Jurkat, Clone E6-1 (cell line): ENCODE results near the gene MAMLD1.

Experiments
- DNase-seq: peaks from one replicate; pipeline ENCODE4 v3.0.0-alpha.2; 2011; ENCODE audit warnings: low read depth, low spot score
- H3K4me3 ChIP-seq: 2 replicates; pipeline ENCODE4 v1.5.1; 2011; ENCODE audit warnings: mild to moderate bottlenecking, low read length, control low read depth, moderate library complexity

MAMLD1 gene

DNA sequence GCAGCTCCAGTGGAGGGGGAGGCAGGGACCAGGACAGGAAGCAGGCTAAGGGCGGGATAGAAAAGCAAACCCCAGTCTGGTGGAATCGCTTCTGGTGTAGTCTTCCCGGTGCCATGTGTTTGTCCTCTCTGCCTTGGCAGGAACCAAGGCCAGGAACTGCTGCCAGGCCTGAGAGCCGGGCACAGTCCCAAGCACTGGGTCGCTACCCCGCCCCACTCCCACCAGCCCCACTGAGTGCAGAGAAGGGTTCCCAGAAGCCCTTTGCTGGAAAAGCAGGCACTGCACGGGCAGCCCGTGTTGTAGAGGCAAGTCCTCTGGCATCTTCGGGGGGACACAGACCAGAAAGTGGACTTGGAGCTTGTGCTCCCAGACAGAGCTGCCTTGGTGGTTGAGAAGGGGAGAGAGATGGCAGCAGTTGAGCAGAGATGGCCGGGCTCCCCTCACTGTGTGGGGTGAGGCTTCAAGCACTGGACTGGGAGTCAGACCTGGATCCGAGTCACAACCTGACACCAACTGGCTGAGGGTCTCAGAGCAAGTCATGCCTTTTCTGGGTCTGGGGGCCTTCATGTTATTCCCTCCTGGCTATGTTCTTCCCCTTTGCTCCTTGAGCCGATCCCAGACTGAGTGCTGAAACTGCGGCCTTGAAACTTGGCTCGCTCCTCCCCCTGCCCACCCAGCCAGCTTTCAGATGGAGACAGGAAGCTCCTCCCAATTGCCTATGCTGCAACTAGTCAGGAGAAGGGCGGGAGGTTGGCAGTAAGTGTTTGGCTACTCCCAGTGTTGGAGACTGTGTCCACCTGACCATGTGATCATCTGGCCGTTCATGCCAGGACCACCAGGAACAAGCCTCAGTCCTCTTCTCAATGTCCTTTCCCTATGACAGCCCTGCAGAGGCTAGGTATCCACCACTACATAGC, 145.6 kb downstream of the MAMLD1 start:
- no peak for DNase-seq
- no peak overlapping the region for H3K4me3 ChIP-seq

DNA sequence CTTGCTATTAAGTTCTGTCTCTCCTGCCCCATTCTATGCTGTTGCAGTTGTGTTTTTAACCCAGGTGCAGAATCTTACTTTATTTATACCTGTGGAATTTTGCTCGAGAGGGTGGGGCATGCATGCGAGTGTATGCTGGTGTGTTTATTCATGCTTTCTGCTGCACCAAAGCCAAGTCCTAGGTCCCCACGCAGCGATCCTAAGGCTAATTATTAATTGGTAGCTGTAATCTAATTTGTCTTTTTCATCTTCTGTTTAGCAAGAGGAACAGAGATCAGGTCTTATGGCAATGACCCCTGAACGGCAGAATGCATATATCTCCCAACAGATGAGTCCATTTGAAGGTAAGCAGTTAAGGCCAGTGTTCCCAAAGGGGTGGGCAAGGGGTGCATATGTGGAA, 146.6 kb downstream of the MAMLD1 start:
- H3K4me3 ChIP-seq = no peak overlapping the region
- no peak for DNase-seq

DNA sequence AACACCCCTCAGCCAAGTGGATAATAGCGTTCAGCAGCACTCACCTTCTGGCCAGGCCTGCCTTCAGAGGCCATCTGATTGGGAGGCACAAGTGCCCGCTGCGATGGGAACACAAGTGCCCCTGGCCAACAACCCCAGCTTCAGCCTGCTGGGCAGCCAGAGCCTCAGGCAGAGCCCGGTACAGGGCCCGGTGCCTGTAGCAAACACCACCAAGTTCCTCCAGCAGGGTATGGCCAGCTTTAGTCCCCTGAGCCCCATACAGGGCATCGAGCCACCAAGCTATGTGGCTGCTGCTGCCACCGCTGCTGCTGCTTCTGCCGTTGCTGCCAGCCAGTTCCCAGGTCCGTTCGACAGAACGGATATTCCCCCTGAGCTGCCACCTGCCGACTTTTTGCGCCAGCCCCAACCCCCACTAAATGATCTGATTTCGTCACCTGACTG, 149.4 kb downstream of the MAMLD1 start:
- DNase-seq = no peak
- H3K4me3 ChIP-seq = no peak overlapping the region

DNA sequence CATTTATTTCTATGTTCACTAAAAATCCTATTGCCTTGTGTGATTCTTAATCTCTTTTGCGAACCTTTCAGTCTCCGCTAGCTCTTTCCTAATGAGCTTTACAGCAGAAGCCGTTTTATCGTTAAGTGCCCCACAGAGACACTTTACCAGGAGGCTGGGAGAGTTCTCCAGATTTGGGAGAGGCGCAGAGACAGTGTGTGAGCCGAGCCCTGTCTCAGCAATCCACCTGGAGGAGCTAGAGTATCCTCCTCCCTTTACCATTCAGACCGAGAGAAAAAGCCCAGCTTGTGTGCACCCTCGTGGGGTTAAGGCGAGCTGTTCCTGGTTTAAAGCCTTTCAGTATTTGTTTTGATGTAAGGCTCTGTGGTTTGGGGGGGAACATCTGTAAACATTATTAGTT, 150.4 kb downstream of the MAMLD1 start:
- peak; percentile 9 for DNase-seq
- no peak overlapping the region for H3K4me3 ChIP-seq

DNA sequence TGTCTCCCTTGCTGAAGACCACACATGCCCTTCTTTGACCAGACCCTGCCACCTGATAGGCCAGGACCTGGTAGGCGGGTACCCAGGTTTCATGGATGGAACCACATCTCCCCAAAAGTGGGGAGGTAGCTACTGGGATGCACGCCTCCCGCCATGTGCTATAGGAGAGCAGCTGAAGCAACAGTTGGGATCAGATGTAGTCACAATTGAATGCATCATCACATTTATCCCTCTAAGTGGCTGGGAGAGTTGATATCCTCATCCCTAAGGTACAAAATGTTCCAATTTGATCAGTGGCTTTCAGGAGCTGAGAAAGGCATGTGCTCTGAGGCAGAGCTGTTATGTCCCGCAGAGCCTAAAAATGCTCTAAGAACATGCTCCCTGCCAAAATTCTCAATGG, 151.3 kb downstream of the MAMLD1 start:
- H3K4me3 ChIP-seq = no peak overlapping the region
- no peak for DNase-seq

DNA sequence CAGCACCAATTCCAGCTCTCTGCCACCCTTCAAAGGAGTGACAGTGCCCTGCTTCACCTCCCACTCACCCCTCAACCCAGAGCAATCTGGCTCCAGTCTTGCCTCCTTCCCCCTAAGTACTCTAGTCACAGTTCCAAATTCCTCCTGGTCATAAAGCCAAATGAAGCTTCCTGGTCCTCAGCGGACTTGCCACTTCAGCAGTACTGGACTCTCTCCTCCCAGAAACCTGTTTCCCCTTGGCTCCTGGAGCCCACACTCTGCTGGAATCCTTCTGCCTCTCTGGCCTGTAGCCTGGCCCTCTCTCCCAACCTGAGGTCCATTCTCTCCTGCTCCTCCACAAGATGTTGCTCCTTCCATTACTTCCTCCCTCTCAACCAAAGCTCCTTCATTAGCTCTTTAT, 152.7 kb downstream of the MAMLD1 start:
- H3K4me3 ChIP-seq = no peak overlapping the region
- DNase-seq = no peak

DNA sequence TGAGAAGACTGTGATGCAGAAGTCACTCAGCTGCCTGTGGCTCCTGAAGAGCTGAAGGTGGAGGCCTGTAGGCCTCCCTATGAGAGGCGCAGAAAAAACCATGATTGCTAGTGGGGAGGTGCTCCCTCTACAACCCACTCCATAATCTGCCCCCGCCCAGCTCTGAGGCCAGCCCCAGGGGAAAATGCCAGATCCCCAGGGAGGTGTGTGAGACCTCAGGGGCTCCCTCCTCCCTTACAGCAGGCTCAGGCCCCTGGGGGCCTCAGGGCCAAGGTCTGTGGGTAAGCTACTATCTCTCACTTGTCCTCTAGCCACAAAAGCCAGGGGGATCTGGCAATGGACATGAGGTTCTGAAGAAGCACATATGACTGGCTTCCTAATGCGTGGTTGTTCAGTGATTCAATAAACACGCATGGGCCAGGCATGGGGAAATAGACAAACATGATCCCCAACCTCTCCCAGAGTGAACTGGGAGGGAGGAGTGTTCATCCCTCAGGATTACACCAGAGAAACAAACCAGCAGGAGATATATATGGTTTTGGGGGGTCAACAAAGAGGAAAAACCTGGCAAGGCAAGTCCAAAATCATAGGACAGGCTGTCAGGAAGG, 154.3 kb downstream of the MAMLD1 start:
- no peak overlapping the region for H3K4me3 ChIP-seq
- no peak for DNase-seq

DNA sequence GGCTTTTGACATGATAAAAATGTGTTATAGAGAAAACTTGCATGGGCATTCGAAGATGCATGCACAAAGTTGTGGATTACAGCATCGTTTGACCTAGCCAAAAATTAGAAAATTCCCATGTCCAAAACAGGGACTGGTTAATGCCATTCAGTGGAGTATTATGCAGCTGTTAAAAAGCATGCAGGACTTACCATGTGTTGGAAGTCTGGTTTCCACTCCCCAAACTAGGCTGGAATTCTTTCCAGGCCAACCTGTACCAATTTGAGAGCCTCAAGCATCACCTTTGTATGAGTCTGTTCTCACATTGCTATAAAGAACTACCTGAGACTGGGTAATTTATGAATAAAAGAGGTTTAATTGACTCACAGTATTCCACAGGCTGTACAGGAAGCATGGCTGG, 159.4 kb downstream of the MAMLD1 start:
- no peak for DNase-seq
- H3K4me3 ChIP-seq = no peak overlapping the region

DNA sequence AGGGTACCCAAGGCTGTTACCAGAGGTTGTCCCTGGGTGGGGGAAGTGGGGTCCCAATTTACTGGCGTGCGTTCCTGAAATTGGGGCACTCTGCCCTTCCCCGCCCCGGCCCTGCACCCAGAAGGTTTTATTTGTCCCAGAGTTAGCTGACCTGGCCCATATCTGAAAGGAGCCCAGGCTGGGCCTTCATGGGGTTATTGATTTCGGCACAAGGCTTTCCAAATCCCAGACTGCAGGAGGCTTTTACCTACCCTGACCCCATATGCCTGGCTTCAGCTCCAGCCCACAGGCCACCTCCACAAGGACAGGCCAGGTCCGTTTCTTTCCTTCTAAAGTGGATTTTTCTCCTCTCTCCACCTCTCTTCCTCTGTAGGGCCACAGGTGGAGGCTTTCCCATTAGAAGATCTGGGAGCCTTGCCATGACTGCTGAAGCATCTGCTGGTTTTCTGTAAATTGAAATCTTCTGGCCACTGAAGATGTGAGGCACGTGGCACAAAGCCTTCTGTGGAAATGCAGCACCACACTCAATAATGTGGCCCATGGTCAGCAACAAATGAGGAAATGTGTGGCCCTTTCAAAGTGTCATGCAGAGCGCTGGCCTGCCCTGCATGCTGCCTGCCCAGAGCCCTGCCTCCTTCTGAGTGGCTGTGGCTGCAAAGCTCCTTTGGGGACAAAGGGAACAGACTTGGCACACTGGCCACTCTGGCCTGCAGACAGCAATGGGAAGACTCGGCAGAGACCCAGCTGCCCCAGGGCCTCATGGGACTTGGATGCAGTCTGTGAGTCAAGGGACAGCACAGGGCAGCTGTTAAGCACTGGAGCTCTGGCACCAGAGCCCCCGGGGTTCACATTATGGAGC, 162.2 kb downstream of the MAMLD1 start:
- no peak overlapping the region for H3K4me3 ChIP-seq
- DNase-seq = no peak

DNA sequence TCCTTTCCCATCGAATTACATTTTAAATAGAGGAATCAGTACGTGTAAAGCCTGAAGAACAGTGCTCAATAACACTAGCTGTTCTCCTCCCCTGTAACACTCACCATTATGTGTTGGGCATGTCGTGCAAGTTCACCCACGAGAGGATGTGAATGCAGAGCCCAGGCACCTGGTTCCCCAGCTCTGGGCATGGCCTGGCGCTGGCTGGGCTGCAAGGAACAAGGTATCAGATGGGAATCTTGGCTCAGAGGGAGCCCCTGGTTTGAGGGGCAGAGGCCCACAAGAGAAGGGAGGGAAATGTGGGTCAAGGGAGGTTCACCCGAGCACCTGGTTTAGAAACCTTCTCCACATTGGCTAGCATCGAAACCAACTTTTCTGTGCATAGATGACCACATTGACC, 163.6 kb downstream of the MAMLD1 start:
- no peak overlapping the region for H3K4me3 ChIP-seq
- DNase-seq = no peak

DNA sequence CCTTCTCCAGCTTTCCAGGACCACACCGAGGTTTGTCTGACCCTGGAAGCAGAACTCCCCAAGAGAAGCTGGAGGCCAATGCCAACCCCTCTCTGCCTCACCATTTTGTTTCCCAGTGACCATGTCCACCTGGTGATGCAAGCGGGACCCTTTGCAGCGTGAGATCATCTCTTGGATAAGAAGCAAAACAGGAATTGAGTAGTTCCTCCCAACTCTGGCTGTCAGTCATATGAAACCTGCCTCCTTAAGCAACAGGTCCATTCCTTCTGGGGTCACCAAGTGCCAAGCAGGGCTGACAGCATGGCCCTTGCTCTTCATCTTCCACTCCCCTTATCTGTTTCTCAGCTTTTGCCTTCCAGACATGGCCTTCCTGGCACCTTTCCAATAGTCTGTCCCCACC, 164.0 kb downstream of the MAMLD1 start:
- no peak for DNase-seq
- no peak overlapping the region for H3K4me3 ChIP-seq

DNA sequence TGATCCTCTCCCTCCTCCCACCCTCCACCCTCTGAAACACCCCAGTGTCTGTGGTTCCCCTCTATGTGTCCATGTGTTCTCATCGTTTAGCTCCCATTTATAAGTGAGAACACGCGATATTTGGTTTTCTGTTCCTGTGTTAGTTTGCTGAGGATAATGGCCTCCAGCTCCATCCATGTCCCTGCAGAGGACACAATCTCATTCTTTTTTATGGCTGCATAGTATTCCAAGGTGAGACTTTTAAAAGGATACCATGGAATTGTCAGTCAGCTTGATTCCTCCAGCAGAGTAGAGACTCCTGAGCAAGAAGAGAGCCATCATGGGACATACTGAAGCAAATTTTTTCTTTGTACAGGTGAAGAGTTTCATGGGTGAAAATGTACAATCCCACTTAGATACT, 166.5 kb downstream of the MAMLD1 start:
- no peak for DNase-seq
- no peak overlapping the region for H3K4me3 ChIP-seq

DNA sequence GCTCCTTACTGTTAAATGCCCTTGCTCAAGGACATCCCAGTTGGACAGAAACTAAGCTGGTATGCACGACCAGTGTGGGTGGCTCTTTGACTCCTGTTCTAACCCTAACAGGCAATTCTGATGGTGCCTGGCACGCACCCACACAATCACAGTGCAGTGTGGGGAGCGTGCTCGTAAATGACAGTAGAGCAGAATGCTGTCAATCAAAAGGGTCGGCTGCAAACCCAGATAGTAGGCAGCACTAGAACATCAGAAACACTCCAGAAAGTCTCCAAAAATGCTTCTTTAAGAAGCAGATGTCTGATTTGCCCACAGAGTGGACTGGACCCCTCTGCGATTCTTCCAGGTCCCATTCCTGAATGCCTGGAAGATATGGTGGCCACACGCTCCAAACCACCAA, 167.7 kb downstream of the MAMLD1 start:
- no peak for DNase-seq
- no peak overlapping the region for H3K4me3 ChIP-seq

DNA sequence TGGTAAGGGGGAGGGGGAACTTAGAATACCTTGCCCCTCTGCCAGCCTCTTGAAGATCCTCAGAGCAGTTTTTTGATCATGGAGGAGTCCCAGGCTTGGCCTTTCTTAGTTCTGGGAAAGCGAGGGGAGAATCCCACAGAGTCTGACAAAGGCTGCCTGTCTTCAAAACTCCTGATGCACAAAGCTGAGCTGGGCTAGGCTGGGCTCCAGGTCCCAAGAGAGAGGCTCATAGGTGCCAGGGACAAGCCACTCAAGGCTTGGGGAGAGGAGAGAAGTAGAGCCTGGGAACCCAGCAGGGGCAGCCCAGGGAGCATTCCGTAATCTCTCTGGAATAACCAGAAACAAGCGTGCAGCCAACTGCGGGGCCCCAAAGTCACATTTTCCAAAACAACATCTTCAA, 168.3 kb downstream of the MAMLD1 start:
- H3K4me3 ChIP-seq = no peak overlapping the region
- DNase-seq = no peak

DNA sequence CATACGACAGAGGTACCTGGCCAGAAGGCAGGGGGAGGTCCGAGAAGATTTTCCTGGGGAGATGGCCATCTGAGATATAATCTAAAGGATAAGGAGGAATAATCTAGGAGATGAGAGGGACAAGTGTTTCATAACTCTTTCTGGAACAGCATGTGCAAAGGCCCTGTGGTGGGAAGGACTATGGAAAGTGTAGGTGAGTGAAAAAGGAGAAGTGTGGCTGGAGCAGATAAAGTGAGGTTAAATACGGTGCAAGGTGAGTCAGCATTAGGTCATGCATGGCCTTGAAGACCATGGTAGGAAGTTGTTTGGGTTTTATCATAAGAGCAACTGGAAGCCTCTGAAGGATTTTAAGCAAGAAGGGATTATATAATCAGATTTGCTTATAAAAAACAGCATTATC, 170.7 kb downstream of the MAMLD1 start:
- DNase-seq = no peak
- H3K4me3 ChIP-seq = no peak overlapping the region

DNA sequence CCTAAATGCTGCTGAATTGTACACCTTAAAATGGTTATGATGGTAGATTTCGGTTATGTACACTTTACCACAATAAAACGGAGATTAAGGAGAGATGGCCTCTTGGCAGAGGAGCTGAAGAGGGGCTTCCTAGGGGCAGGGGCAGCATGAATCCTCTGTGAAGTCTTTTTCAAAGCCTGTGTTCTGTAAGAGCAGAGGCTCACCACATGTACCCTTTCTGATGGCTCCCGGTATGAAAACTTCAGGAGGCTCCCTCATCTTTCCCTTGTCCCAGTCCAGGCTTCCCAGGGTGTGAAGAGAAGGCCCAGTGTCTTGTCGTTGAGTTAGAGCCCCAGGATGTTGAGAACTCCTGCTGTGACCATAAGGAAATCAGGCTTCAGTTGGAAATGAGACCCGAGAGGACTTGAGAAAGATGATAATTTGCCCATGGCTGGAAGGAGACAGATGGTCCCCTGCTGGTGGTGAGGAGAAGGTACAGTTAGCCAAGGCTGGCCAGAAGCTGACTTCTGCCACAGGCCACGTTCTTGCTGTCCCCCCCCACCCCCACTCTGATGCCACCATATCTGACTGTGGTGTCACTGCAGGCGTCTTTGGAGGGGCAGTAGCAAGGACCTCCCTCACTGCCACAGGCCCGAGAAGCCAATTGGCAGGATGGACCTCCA, 173.5 kb downstream of the MAMLD1 start:
- no peak for DNase-seq
- H3K4me3 ChIP-seq = no peak overlapping the region

DNA sequence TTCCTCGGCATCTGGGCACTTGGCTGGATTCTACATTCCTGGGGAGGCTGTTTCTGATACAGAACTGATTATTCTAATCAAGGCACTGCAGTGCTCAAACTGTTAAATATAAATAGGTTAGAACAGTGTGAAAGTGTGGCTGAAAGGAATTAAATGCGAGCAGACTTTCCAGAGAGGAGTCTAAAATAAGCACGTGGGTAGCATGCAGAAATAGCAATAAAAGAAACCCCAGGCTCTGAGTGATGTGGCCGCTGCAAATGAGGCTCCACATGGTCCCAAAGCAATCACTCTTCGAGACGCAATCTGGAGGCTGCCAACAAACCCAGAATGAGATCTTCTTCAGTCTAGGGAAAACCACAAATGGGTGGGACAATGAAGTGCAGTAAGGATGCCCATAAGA, 174.7 kb downstream of the MAMLD1 start:
- no peak for DNase-seq
- no peak overlapping the region for H3K4me3 ChIP-seq

DNA sequence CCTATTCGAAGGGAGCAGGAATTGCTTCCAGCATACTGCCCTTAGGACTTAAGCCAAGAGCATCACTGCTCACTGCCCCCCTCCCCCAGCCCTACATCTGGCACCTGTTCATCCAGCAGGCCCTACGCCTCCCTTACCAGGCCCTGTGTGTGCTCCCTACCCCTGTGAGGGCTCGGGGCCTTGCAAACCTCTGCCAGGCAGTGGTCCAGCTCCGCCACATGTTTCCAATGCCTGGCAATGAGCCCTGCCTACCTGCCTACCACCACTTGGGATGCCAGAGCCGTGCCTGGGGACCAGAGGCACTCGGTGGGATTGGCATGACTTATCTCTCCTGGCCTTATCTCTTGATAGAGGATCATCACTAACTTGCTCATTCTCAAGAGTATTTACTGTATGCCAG, 177.8 kb downstream of the MAMLD1 start:
- DNase-seq = no peak
- H3K4me3 ChIP-seq = no peak overlapping the region

DNA sequence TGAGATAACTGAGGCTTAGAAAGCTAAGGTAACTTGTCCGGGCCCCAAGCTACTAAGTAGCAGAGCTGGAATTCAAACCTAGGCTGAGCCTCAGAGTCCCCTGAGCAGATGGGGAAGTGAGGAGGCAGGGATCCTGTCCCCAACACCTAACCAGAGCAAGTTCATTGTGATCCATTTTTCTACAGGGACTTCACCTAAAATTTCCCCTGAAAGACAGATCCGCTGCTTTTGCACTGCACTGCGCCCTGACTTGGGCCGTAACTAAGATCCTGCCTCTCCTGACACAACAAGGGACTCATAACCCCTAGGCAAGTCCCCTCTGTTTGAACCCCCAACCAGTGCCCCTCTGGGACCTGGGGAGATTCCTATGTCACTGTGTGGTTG, 179.7 kb downstream of the MAMLD1 start:
- no peak for DNase-seq
- no peak overlapping the region for H3K4me3 ChIP-seq
